KMS-11 (cell line): ENCODE data around the gene ADAMTS14.

Experiments
- H2AFZ ChIP-seq: fragments of 200-600 bp; sonication (generic); 2 replicates; pipeline ENCODE4 v1.6.1; 2016; ENCODE audit warnings: antibody characterized with exemption, mixed run types, low read depth
- H3K27ac ChIP-seq: fragments of 200-600 bp; sonication (generic); 2 replicates; pipeline ENCODE4 v1.6.1; 2016; ENCODE audit warnings: mild to moderate bottlenecking, mixed run types
- H3K27me3 ChIP-seq: fragments of 200-600 bp; sonication (generic); 2 replicates; pipeline ENCODE4 v1.6.1; 2017; ENCODE audit warnings: mild to moderate bottlenecking, low read depth, mixed run types, moderate library complexity; ENCODE audit not compliant: insufficient read depth
- H3K36me3 ChIP-seq: fragments of 200-600 bp; sonication (generic); 2 replicates; pipeline ENCODE4 v1.6.1; 2017; ENCODE audit warnings: mild to moderate bottlenecking, mixed run types; ENCODE audit not compliant: insufficient read depth
- H3K4me1 ChIP-seq: fragments of 200-600 bp; sonication (generic); 2 replicates; pipeline ENCODE4 v1.6.1; 2016; ENCODE audit warnings: mild to moderate bottlenecking, low read depth, mixed run types; ENCODE audit not compliant: poor library complexity, severe bottlenecking
- H3K4me2 ChIP-seq: fragments of 200-600 bp; sonication (generic); 2 replicates; pipeline ENCODE4 v1.7.0; 2016; ENCODE audit warnings: mild to moderate bottlenecking, mixed run types
- H3K4me3 ChIP-seq: fragments of 200-600 bp; sonication (generic); IDR thresholded peaks from 2 replicates; pipeline ENCODE4 v1.6.1; 2017; ENCODE audit warnings: low read depth, low read length, mixed read lengths; ENCODE audit not compliant: insufficient read depth
- H3K79me2 ChIP-seq: fragments of 200-600 bp; sonication (generic); 2 replicates; pipeline ENCODE4 v1.6.1; 2016; ENCODE audit warnings: low read depth, mixed run types; ENCODE audit not compliant: insufficient read depth
- H3K9ac ChIP-seq: fragments of 200-600 bp; sonication (generic); 2 replicates; pipeline ENCODE4 v1.6.1; 2016; ENCODE audit warnings: mild to moderate bottlenecking, mixed run types
- H4K20me1 ChIP-seq: fragments of 200-600 bp; sonication (generic); 2 replicates; pipeline ENCODE4 v1.6.1; 2016; ENCODE audit warnings: mild to moderate bottlenecking, mixed run types; ENCODE audit not compliant: insufficient read depth
- CTCF ChIP-seq: fragments of 200-600 bp; sonication (generic); conservative IDR thresholded peaks from 2 replicates; pipeline ENCODE4 v1.6.1; 2017; ENCODE audit warnings: low read depth, mild to moderate bottlenecking, antibody characterized with exemption, low read length, moderate library complexity, mixed read lengths

The ADAMTS14 gene

GRCh38 chr10:70771311-70772194, 99.2 kb downstream of the ADAMTS14 start:
- Histone ChIP-seq H3K79me2 (no peaks in the 10 kb centered on the region), H3K36me3 (no peaks in the 10 kb centered on the region), H3K4me1 (no peaks in the 10 kb centered on the region), H3K27me3 (no peaks in the 10 kb centered on the region; the same call in 1 of the 2 replicates), H4K20me1 (no peaks in the 10 kb centered on the region), H2AFZ (no peak overlapping the region), H3K9ac (no peak overlapping the region), H3K27ac (no peak overlapping the region), H3K4me3 (no peak overlapping the region), H3K4me2 (no peak overlapping the region)
- TF ChIP-seq CTCF = no peak

- H3K36me3 ChIP-seq = no peaks in the 10 kb centered on the region
- H3K9ac ChIP-seq = no peak overlapping the region
- H3K27me3 ChIP-seq = no peaks in the 10 kb centered on the region; the same call in 1 of the 2 replicates
- H2AFZ ChIP-seq = no peak overlapping the region
- no peaks in the 10 kb centered on the region for H4K20me1 ChIP-seq
- TF ChIP-seq CTCF = no peak
- H3K4me3 ChIP-seq = no peak overlapping the region
- H3K4me1 ChIP-seq = no peaks in the 10 kb centered on the region
- H3K27ac ChIP-seq = no peak overlapping the region
- H3K79me2 ChIP-seq = no peaks in the 10 kb centered on the region
- no peak overlapping the region for H3K4me2 ChIP-seq
Measured at GRCh38 chr10:70772627-70773026, 100.3 kb downstream of the ADAMTS14 start.

- H3K79me2 ChIP-seq = no peaks in the 10 kb centered on the region
- no peaks in the 10 kb centered on the region for H4K20me1 ChIP-seq
- no peaks in the 10 kb centered on the region for H3K4me1 ChIP-seq
- TF ChIP-seq CTCF = no peak
- H3K36me3 ChIP-seq = no peaks in the 10 kb centered on the region
- H3K4me3 ChIP-seq = no peak overlapping the region
- no peaks in the 10 kb centered on the region; the same call in 1 of the 2 replicates for H3K27me3 ChIP-seq
- no peak overlapping the region for H3K4me2 ChIP-seq
- H2AFZ ChIP-seq = no peak overlapping the region
- no peak overlapping the region for H3K27ac ChIP-seq
- H3K9ac ChIP-seq = no peak overlapping the region
Measured at GRCh38 chr10:70773461-70773860, 101.2 kb downstream of the ADAMTS14 start.

- Histone ChIP-seq H4K20me1 (no peaks in the 10 kb centered on the region), H3K36me3 (no peaks in the 10 kb centered on the region), H3K27me3 (no peaks in the 10 kb centered on the region; the same call in 1 of the 2 replicates), H3K4me2 (no peak overlapping the region), H2AFZ (no peak overlapping the region), H3K4me3 (no peak overlapping the region), H3K79me2 (no peaks in the 10 kb centered on the region), H3K4me1 (no peaks in the 10 kb centered on the region), H3K27ac (no peak overlapping the region), H3K9ac (no peak overlapping the region)
- no peak for TF ChIP-seq CTCF
Measured at GRCh38 chr10:70773965-70774809, 101.9 kb downstream of the ADAMTS14 start.
